Loucy (cell line): ENCODE measurements around the gene DTWD1.

ENCODE experiments used
- H2AFZ ChIP-seq: fragments of 200-600 bp; sonication (generic); 2 replicates; pipeline ENCODE4 v1.6.0; 2016; ENCODE audit warnings: antibody characterized with exemption, mild to moderate bottlenecking, low read length, moderate library complexity
- H3F3A ChIP-seq: fragments of 200-600 bp; 2 replicates; pipeline ENCODE4 v1.6.0; 2016; ENCODE audit warnings: antibody characterized with exemption, low read depth, mild to moderate bottlenecking
- H3K27me3 ChIP-seq: fragments of 200-600 bp; sonication (generic); 2 replicates; pipeline ENCODE4 v1.6.1; 2014; ENCODE audit warnings: low read length, mild to moderate bottlenecking; ENCODE audit not compliant: insufficient read depth, poor library complexity, severe bottlenecking
- H3K36me3 ChIP-seq: fragments of 200-600 bp; sonication (generic); 2 replicates; pipeline ENCODE4 v1.6.1; 2016; ENCODE audit warnings: low read length; ENCODE audit not compliant: insufficient read depth
- H3K4me1 ChIP-seq: fragments of 200-600 bp; sonication (generic); 2 replicates; pipeline ENCODE4 v1.5.1; 2014; ENCODE audit warnings: low read length, mild to moderate bottlenecking; ENCODE audit not compliant: insufficient read depth, poor library complexity, severe bottlenecking
- H3K4me2 ChIP-seq: fragments of 200-600 bp; sonication (generic); 2 replicates; pipeline ENCODE4 v1.6.0; 2014; ENCODE audit warnings: antibody characterized with exemption, low read length, low read depth, mild to moderate bottlenecking; ENCODE audit not compliant: poor library complexity, severe bottlenecking
- H3K4me3 ChIP-seq: fragments of 200-600 bp; sonication (generic); 2 replicates; pipeline ENCODE4 v1.5.1; 2014; ENCODE audit warnings: low read length, mild to moderate bottlenecking, mixed read lengths; ENCODE audit not compliant: poor library complexity, severe bottlenecking
- H3K79me2 ChIP-seq: fragments of 200-600 bp; sonication (generic); 2 replicates; pipeline ENCODE4 v1.6.1; 2014; ENCODE audit warnings: low read length; ENCODE audit not compliant: insufficient read depth
- H3K9ac ChIP-seq: fragments of 200-600 bp; sonication (generic); 2 replicates; pipeline ENCODE4 v1.6.0; 2014; ENCODE audit warnings: mild to moderate bottlenecking, low read depth, low read length, moderate library complexity; ENCODE audit not compliant: poor library complexity, severe bottlenecking
- H3K9me2 ChIP-seq: fragments of 200-600 bp; sonication (generic); replicated peaks from 2 replicates; pipeline ENCODE4 v1.6.1; 2016; ENCODE audit warnings: low read depth, low read length, mixed read lengths
- H3K9me3 ChIP-seq: fragments of 200-600 bp; sonication (generic); 2 replicates; pipeline ENCODE4 v1.6.1; 2014; ENCODE audit warnings: mild to moderate bottlenecking, antibody characterized with exemption, low read length, low read depth; ENCODE audit not compliant: insufficient read depth
- H4K20me1 ChIP-seq: fragments of 200-600 bp; sonication (generic); 2 replicates; pipeline ENCODE4 v1.6.0; 2014; ENCODE audit warnings: antibody characterized with exemption, low read length, mild to moderate bottlenecking; ENCODE audit not compliant: insufficient read depth, poor library complexity, severe bottlenecking
- CTCF ChIP-seq: fragments of 200-600 bp; sonication (generic); conservative IDR thresholded peaks from 2 replicates; pipeline ENCODE4 v1.5.1; 2014; ENCODE audit warnings: mild to moderate bottlenecking, antibody characterized with exemption, low read length
- EZH2phosphoT487 ChIP-seq: fragments of 200-600 bp; IDR thresholded peaks from 2 replicates; pipeline ENCODE4 v1.6.1; 2018; ENCODE audit warnings: antibody characterized with exemption, mild to moderate bottlenecking, moderate library complexity, borderline replicate concordance

DTWD1 gene

DNA sequence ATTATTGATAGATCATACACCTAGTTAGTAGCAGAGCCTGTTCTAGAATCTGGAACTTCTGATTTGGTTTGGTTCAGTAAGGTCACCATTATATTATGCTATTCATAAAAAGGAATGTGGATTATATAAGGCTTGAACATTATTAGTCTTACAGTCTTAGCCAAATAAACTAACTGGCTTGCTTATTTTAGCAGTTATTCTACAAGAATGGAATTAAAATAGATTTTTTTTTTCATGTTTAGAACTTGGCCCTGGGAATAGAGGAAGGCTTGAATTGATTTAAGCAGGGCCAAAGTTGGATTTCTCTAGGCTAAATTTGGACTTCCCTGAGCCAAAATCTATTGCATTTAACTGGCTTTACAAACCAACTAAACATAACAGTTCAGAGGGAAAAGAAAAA is 24.4 kb downstream of the DTWD1 start:
- Histone ChIP-seq H3K36me3 (no peaks in the 10 kb centered on the region; the same call in 1 of the 2 replicates), H3K4me2 (no peak overlapping the region), H3F3A (no peaks in the 10 kb centered on the region), H3K9me2 (no peaks in the 10 kb centered on the region), H3K9ac (no peak overlapping the region), H2AFZ (no peak overlapping the region), H4K20me1 (no peaks in the 10 kb centered on the region), H3K4me1 (no peaks in the 10 kb centered on the region), H3K27me3 (no peaks in the 10 kb centered on the region), H3K4me3 (no peak overlapping the region), H3K79me2 (no peaks in the 10 kb centered on the region), H3K9me3 (no peaks in the 10 kb centered on the region)
- TF ChIP-seq CTCF: no peak
- no peak for TF ChIP-seq EZH2phosphoT487

DNA sequence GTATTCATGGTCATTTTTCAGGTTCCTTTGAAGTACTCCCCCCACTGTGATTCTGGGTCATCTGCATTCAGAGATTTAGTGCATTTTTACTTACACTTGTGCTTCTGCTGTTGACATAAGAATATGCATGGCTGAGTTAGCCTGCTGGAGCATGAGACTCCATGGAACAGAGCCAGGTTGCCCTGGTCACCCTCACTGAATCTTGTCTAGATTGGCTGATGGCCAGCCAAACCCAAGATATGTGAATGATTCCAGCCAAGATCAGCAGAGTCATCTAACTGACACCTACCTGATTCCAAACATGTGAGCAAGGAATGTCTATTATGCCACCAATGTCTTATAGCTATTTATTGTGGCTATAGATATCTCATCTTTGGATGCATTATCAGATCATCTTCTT is 25.1 kb downstream of the DTWD1 start:
- H3K79me2 ChIP-seq: no peaks in the 10 kb centered on the region
- H2AFZ ChIP-seq: no peak overlapping the region
- no peak overlapping the region for H3K4me3 ChIP-seq
- no peaks in the 10 kb centered on the region for H3K9me2 ChIP-seq
- no peak overlapping the region for H3K4me2 ChIP-seq
- no peaks in the 10 kb centered on the region for H3K9me3 ChIP-seq
- no peaks in the 10 kb centered on the region for H4K20me1 ChIP-seq
- no peaks in the 10 kb centered on the region; the same call in 1 of the 2 replicates for H3K36me3 ChIP-seq
- H3F3A ChIP-seq: no peaks in the 10 kb centered on the region
- no peaks in the 10 kb centered on the region for H3K4me1 ChIP-seq
- H3K9ac ChIP-seq: no peak overlapping the region
- H3K27me3 ChIP-seq: no peaks in the 10 kb centered on the region
- TF ChIP-seq EZH2phosphoT487: no peak
- no peak for TF ChIP-seq CTCF

GRCh38 chr15:49646891-49647290 is 26.0 kb downstream of the DTWD1 start:
- H3K4me2 ChIP-seq: no peak overlapping the region
- no peak overlapping the region for H3K4me3 ChIP-seq
- H4K20me1 ChIP-seq: no peaks in the 10 kb centered on the region
- no peaks in the 10 kb centered on the region for H3K27me3 ChIP-seq
- H3K9me2 ChIP-seq: no peaks in the 10 kb centered on the region
- no peaks in the 10 kb centered on the region for H3K4me1 ChIP-seq
- H3K9me3 ChIP-seq: no peaks in the 10 kb centered on the region
- H3K36me3 ChIP-seq: no peaks in the 10 kb centered on the region; the same call in 1 of the 2 replicates
- no peaks in the 10 kb centered on the region for H3F3A ChIP-seq
- no peak overlapping the region for H2AFZ ChIP-seq
- H3K9ac ChIP-seq: no peak overlapping the region
- TF ChIP-seq EZH2phosphoT487 (no peak), CTCF (no peak)
- no peaks in the 10 kb centered on the region for H3K79me2 ChIP-seq
